GM19397 (cell line): Measurements from ENCODE around the gene CATSPERD.
A peak's percentile ranks its signal among the peaks of the same experiment; 100 is the strongest.
"Not testable (repeated sequence)": the region's sequence is repeated elsewhere in the genome, so short reads cannot be mapped to it uniquely, and the experiment has no call there.

Experiments
- ATAC-seq: cut with Tn5 transposase; IDR thresholded peaks from one replicate; pipeline ENCODE4 v1.9.1; 2021; ENCODE audit warnings: mild to moderate bottlenecking, moderate library complexity; ENCODE audit not compliant: unreplicated experiment

CATSPERD gene

GRCh38 chr19:5697890-5698634 lies 22.4 kb upstream of the CATSPERD start:
- ATAC-seq: no peak

GRCh38 chr19:5698635-5699422 lies 21.6 kb upstream of the CATSPERD start:
- ATAC-seq: no peak

GRCh38 chr19:5700455-5701092 lies 19.9 kb upstream of the CATSPERD start:
- ATAC-seq: no peak

- ATAC-seq: not testable (repeated sequence)
Observed at GRCh38 chr19:5702053-5702410, 18.4 kb upstream of the CATSPERD start.

- ATAC-seq: no peak
Observed at GRCh38 chr19:5703819-5704818, 16.3 kb upstream of the CATSPERD start.

- no peak for ATAC-seq
Observed at GRCh38 chr19:5705552-5705951, 14.9 kb upstream of the CATSPERD start.

- ATAC-seq: no peak
Observed at GRCh38 chr19:5706876-5707573, 13.4 kb upstream of the CATSPERD start.

GRCh38 chr19:5707576-5708575 lies 12.6 kb upstream of the CATSPERD start:
- ATAC-seq: no peak

- ATAC-seq: no peak
Observed at GRCh38 chr19:5711025-5711424, 9.4 kb upstream of the CATSPERD start.

GRCh38 chr19:5711713-5712161 lies 8.7 kb upstream of the CATSPERD start:
- no peak for ATAC-seq

GRCh38 chr19:5713228-5713627 lies 7.2 kb upstream of the CATSPERD start:
- no peak for ATAC-seq

GRCh38 chr19:5714816-5715215 lies 5.6 kb upstream of the CATSPERD start:
- no peak for ATAC-seq

- ATAC-seq: no peak
Observed at GRCh38 chr19:5717215-5717935, 3.1 kb upstream of the CATSPERD start.

- no peak for ATAC-seq
Observed at GRCh38 chr19:5718037-5718578, 2.3 kb upstream of the CATSPERD start.

GRCh38 chr19:5718579-5719273 lies 1.7 kb upstream of the CATSPERD start:
- no peak for ATAC-seq

GRCh38 chr19:5719274-5719960 lies 1.0 kb upstream of the CATSPERD start:
- ATAC-seq: peak; percentile 2
